ENCODE results near the gene CHSY1.

GRCh38 chr15:101151288-101151687, 100.6 kb downstream of the CHSY1 start:
- TF ChIP-seq FOXM1 (IDR thresholded peaks at IDR 0.05; ENCODE audit: borderline replicate concordance): no peak
- TF ChIP-seq, protein P1, sequence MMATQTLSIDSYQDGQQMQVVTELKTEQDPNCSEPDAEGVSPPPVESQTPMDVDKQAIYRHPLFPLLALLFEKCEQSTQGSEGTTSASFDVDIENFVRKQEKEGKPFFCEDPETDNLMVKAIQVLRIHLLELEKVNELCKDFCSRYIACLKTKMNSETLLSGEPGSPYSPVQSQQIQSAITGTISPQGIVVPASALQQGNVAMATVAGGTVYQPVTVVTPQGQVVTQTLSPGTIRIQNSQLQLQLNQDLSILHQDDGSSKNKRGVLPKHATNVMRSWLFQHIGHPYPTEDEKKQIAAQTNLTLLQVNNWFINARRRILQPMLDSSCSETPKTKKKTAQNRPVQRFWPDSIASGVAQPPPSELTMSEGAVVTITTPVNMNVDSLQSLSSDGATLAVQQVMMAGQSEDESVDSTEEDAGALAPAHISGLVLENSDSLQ (IDR thresholded peaks at IDR 0.05): no peak
- TF ChIP-seq NFRKB (IDR thresholded peaks at IDR 0.05): no peak
- no peak for TF ChIP-seq LEF1 (IDR thresholded peaks at IDR 0.05; ENCODE audit: borderline replicate concordance)
- TF ChIP-seq L3MBTL2 (conservative IDR thresholded peaks at IDR 0.05): no peak
- no peak for TF ChIP-seq BHLHE40 (IDR thresholded peaks at IDR 0.05; ENCODE audit: borderline replicate concordance)
- TF ChIP-seq CTBP1 (IDR thresholded peaks at IDR 0.05; ENCODE audit: borderline replicate concordance): no peak

Data from HEK293T (cell line).